Activated CD4-positive, alpha-beta T cell treated with anti-CD3 and anti-CD28 coated beads for 36 hours (primary cell): ENCODE results near the gene WNT10A. TPM values are rescaled to one million over a fixed set of nuclear protein-coding genes. Genes with fewer than 3 reads are reported as not detected.
A peak's percentile ranks its signal among the peaks of the same experiment; 100 is the strongest.

Experiments used
- ATAC-seq: fragments of 200-7000 bp; cut with Tn5 transposase; one replicate; pipeline ENCODE4 v1.10.0; 2021; ENCODE audit warnings: mild to moderate bottlenecking, moderate library complexity
- CTCF ChIA-PET: fragments of 350-600 bp; sonication (Branson Sonifier 250); formaldehyde crosslinking; loops from one replicate; lab custom pipeline; 2021; ENCODE audit warnings: antibody characterized with exemption; lab: Charles Lee
- POLR2A ChIA-PET: fragments of 350-600 bp; sonication (Branson Sonifier 250); formaldehyde crosslinking; loops from one replicate; lab custom pipeline; 2021; ENCODE audit warnings: antibody characterized with exemption, inconsistent platforms; lab: Charles Lee
- DNase-seq: peaks from one replicate; pipeline ENCODE4 v3.0.0-alpha.2; 2020
- H3K27ac Mint-ChIP-seq: one replicate; pipeline ENCODE4 v1.8.0; 2021; ENCODE audit warnings: mixed read lengths
- H3K27me3 Mint-ChIP-seq: one replicate; pipeline ENCODE4 v1.8.0; 2021; ENCODE audit warnings: mixed read lengths
- H3K36me3 Mint-ChIP-seq: one replicate; pipeline ENCODE4 v1.8.0; 2021; ENCODE audit warnings: low read depth, mixed read lengths
- H3K4me1 Mint-ChIP-seq: one replicate; pipeline ENCODE4 v1.8.0; 2021; ENCODE audit warnings: mixed read lengths
- H3K4me3 Mint-ChIP-seq: one replicate; pipeline ENCODE4 v1.8.0; 2021; ENCODE audit warnings: mild to moderate bottlenecking, moderate library complexity, mixed read lengths
- H3K9me3 Mint-ChIP-seq: one replicate; pipeline ENCODE4 v1.8.0; 2021; ENCODE audit warnings: low read depth, mixed read lengths
- intact Hi-C, 2 experiments: fragments of 100-400 bp; cut with DNase I in 1 of 2; cut with micrococcal nuclease in 1 of 2; formaldehyde crosslinking; loops; one replicate each; pipeline versions ENCODE4 v1.14.2 to v1.15.1; 2022 to 2024; cut with DNase I, micrococcal nuclease
- total RNA-seq, 2 experiments: library from RNA; stranded (reverse); gene quantifications; one replicate each; pipeline ENCODE4 v1.2.3, GENCODE V29; 2021

Gene WNT10A
- total RNA-seq, 2 experiments from 2014 or later: 5.4 to 6.0 TPM

DNA sequence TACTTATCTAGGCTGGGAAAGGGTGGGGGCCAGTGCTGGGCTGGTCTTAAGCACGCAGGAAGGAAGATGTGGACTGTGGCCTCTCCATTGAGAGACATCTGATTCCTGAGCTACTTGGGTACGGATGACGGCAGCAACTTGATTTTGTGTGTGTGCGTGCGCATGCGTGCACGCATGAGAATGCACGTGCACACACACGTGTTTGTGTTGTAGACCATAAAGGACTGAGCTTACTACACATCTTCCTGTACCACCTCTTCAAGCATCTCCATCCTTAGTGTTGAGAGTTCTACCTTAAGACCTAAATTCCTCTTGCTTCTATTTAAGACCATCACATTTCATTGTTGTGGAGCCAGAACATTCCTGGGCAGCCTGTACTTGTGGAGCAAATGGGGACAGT, 11.6 kb upstream of the WNT10A start:
- DNase-seq (no peak), ATAC-seq (no peak)
- Mint-ChIP-seq H3K27me3 (peaks cover 38% of the 10 kb centered on the region), H3K4me1 (peaks cover 17% of the 10 kb centered on the region), H3K36me3 (no peaks in the 10 kb centered on the region), H3K9me3 (no peaks in the 10 kb centered on the region), H3K27ac (no peak overlapping the region), H3K4me3 (no peak overlapping the region)
- ChIA-PET CTCF (interaction anchor here (0.6 to 18.2 kb wide), 8 partner anchors 8 to 485 kb away, joined by 3 to 620 read pairs (median 3); no protein-coding TSS in a partner anchor), POLR2A (interaction anchor here (0.7 kb wide), 1 partner anchor 285 kb away, joined by 3 read pairs; no protein-coding TSS in a partner anchor)
- intact Hi-C loops: no loop called here

DNA sequence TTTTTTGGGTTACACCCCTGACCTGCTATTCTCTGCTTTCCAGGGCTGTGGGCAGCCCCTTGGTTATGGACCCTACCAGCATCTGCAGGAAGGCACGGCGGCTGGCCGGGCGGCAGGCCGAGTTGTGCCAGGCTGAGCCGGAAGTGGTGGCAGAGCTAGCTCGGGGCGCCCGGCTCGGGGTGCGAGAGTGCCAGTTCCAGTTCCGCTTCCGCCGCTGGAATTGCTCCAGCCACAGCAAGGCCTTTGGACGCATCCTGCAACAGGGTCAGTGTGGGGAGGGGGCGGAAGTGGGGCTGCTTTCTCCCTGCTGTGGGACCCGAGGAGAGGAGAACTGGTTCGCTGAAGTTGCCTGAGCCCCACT, 9.7 kb upstream of the WNT10A start:
- Mint-ChIP-seq H3K36me3 (no peaks in the 10 kb centered on the region), H3K4me3 (peak overlapping the region; percentile 44), H3K4me1 (peaks cover 17% of the 10 kb centered on the region), H3K27me3 (peaks cover 53% of the 10 kb centered on the region), H3K9me3 (no peaks in the 10 kb centered on the region), H3K27ac (no peak overlapping the region)
- ChIA-PET POLR2A (no interaction called here), CTCF (interaction anchor here (0.6 to 18.2 kb wide), 5 partner anchors 8 to 210 kb away, joined by 3 to 620 read pairs (median 3); partner anchors contain the start of gene TTLL4)
- DNase-seq (no peak), ATAC-seq (no peak)
- intact Hi-C loops: loop anchor here (5.0 kb wide), 3 partner anchors 86 to 126 kb away; partner anchors contain the start of gene CDK5R2 (in 1 of the 2)

DNA sequence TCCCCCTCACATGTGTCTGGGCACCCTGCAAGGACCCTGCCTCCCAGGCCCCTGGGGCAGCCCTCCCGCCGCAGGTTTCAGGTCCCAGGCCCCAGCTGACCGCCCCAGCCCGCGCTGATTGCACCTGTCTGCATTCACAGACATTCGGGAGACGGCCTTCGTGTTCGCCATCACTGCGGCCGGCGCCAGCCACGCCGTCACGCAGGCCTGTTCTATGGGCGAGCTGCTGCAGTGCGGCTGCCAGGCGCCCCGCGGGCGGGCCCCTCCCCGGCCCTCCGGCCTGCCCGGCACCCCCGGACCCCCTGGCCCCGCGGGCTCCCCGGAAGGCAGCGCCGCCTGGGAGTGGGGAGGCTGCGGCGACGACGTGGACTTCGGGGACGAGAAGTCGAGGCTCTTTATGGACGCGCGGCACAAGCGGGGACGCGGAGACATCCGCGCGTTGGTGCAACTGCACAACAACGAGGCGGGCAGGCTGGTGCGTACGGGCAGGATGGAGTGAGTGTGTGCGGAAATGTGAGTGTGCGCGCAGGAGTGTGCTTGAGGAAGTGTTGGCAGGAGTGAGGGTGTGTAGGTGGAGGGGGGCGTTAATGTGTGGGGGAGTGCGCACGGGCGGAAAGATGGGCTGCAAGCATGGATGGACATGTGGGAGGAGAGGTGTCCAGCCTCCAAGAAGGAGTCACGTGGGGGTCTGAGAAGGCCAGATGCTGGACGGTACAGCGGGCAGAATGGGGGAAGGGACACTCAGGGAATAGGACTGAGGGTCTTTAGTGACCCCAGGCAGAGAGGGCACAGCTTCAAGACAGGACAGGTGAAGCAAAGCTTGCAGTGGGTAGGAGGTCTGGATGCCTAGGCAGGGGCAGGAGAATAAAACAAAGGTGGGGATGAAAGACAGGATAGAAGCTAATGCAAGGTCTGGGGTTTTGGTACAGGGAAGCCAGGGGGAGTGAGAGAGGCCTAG, 9.0 kb upstream of the WNT10A start:
- H3K27me3 Mint-ChIP-seq: peaks cover 56% of the 10 kb centered on the region
- ChIA-PET CTCF (interaction anchor here (0.6 to 18.2 kb wide), 7 partner anchors 16 to 210 kb away, joined by 3 to 620 read pairs (median 4); partner anchors contain the start of gene TTLL4), POLR2A (no interaction called here)
- peaks cover 17% of the 10 kb centered on the region for H3K4me1 Mint-ChIP-seq
- H3K36me3 Mint-ChIP-seq: no peaks in the 10 kb centered on the region
- peak; percentile 49 for DNase-seq
- H3K4me3 Mint-ChIP-seq: peak overlapping the region; percentile 58
- no peak overlapping the region for H3K27ac Mint-ChIP-seq
- no peaks in the 10 kb centered on the region for H3K9me3 Mint-ChIP-seq
- ATAC-seq: peak; percentile 62
- intact Hi-C loops: loop anchor here (5.0 kb wide), 3 partner anchors 86 to 126 kb away; partner anchors contain the start of gene CDK5R2 (in 1 of the 2)

DNA sequence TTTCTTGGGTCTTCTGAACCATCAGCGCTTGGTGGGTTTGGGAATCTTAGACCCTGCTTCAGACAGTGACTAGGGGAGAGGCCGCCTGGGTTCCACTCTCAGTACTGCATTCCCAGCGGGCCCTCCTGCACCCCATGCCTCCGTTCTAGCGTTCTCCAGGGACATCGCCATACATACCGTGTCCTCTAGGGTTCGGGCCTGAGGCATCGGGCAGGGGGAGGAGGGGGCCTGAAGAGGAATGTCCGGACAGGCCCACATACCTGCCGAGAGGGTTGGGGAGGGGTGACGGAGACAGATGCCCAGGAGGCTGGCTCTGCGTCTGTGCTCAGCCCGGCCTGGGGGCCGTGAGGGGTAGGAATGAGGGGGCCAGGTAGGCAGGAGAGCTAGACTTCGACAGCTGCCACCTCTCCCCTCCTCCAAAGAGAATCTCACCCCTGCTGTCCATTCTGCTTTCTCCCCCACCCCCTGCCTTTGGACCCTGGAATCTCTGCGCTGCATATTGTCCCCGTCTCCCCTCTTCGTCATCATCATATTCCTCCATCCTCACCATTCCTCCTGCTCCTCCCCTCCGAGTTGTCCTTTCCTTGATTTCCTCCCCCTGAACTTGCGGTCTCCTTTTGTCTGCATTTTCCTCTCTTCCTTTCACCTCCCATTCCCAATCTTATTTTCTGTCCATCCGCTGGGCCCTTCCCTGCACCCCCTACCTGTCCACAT, 7.8 kb upstream of the WNT10A start:
- ATAC-seq (no peak), DNase-seq (no peak)
- intact Hi-C loops: loop anchor here (5.0 kb wide), 3 partner anchors 84 to 124 kb away; partner anchors contain the start of gene CDK5R2 (in 1 of the 2)
- Mint-ChIP-seq H3K4me1 (peaks cover 23% of the 10 kb centered on the region), H3K4me3 (no peak overlapping the region), H3K27me3 (peaks cover 53% of the 10 kb centered on the region), H3K9me3 (no peaks in the 10 kb centered on the region), H3K27ac (no peak overlapping the region), H3K36me3 (no peaks in the 10 kb centered on the region)
- POLR2A ChIA-PET: no interaction called here
- CTCF ChIA-PET: interaction anchor here (0.6 to 18.2 kb wide), 6 partner anchors 9 to 93 kb away, joined by 3 to 620 read pairs (median 8); no protein-coding TSS in a partner anchor

DNA sequence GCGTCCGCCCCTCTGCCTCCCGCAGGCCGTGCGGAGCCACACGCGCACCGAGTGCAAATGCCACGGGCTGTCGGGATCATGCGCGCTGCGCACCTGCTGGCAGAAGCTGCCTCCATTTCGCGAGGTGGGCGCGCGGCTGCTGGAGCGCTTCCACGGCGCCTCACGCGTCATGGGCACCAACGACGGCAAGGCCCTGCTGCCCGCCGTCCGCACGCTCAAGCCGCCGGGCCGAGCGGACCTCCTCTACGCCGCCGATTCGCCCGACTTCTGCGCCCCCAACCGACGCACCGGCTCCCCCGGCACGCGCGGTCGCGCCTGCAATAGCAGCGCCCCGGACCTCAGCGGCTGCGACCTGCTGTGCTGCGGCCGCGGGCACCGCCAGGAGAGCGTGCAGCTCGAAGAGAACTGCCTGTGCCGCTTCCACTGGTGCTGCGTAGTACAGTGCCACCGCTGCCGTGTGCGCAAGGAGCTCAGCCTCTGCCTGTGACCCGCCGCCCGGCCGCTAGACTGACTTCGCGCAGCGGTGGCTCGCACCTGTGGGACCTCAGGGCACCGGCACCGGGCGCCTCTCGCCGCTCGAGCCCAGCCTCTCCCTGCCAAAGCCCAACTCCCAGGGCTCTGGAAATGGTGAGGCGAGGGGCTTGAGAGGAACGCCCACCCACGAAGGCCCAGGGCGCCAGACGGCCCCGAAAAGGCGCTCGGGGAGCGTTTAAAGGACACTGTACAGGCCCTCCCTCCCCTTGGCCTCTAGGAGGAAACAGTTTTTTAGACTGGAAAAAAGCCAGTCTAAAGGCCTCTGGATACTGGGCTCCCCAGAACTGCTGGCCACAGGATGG, 7.1 kb upstream of the WNT10A start:
- ChIA-PET POLR2A (interaction anchor here (0.5 to 1.9 kb wide), 2 partner anchors 23 to 248 kb away, joined by 3 to 4 read pairs; no protein-coding TSS in a partner anchor), CTCF (interaction anchor here (0.6 to 18.2 kb wide), 9 partner anchors 10 to 94 kb away, joined by 3 to 620 read pairs (median 24); no protein-coding TSS in a partner anchor)
- Mint-ChIP-seq H3K27ac (no peak overlapping the region), H3K4me1 (peaks cover 25% of the 10 kb centered on the region), H3K4me3 (no peak overlapping the region), H3K36me3 (no peaks in the 10 kb centered on the region), H3K27me3 (peaks cover 47% of the 10 kb centered on the region), H3K9me3 (no peaks in the 10 kb centered on the region)
- ATAC-seq (peak; percentile 14), DNase-seq (no peak)
- intact Hi-C loops: loop anchor here (5.0 kb wide), 3 partner anchors 84 to 124 kb away; partner anchors contain the start of gene CDK5R2 (in 1 of the 2)

DNA sequence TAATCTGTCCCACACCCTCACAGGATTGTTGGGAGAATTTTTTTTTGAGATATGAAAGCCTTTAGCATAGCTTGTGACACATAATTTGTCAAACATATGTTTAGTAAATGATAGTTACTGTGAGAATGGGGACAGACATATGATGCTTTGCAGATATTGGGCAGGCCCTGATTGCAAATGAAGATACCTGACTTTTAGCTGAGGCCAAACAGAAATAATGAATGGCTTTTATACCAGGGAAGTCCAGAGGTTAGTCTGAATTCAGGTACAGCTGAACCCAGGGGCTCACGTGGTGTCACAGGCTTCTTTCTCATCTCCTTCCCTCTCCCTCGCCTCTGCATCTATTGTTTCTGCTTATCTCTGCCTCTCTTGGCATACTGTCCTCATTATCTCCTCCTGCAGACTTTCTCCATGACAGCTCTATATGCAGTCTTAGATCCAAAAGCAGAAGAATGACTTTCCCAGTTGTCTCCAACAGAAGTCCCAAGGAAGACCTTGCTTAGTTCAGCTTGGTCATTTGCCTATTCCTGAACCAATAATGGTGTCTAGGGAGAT, 4.9 kb upstream of the WNT10A start:
- H3K36me3 Mint-ChIP-seq: no peaks in the 10 kb centered on the region
- ATAC-seq: no peak
- POLR2A ChIA-PET: interaction anchor here (2.2 kb wide), 1 partner anchor 22 kb away, joined by 15 read pairs; no protein-coding TSS in a partner anchor
- H3K4me3 Mint-ChIP-seq: no peak overlapping the region
- no peaks in the 10 kb centered on the region for H3K9me3 Mint-ChIP-seq
- H3K27ac Mint-ChIP-seq: no peak overlapping the region
- H3K27me3 Mint-ChIP-seq: peaks cover 36% of the 10 kb centered on the region
- peaks cover 38% of the 10 kb centered on the region for H3K4me1 Mint-ChIP-seq
- CTCF ChIA-PET: interaction anchor here (0.5 to 18.2 kb wide), 27 partner anchors 9 to 659 kb away, joined by 3 to 620 read pairs (median 6); partner anchors contain the start of genes ARPC2, BCS1L, CDK5R2 and TTLL4
- intact Hi-C loops: loop anchor here (1.0 to 2.0 kb wide), 3 partner anchors 23 to 105 kb away; no protein-coding TSS in a partner anchor
- no peak for DNase-seq

DNA sequence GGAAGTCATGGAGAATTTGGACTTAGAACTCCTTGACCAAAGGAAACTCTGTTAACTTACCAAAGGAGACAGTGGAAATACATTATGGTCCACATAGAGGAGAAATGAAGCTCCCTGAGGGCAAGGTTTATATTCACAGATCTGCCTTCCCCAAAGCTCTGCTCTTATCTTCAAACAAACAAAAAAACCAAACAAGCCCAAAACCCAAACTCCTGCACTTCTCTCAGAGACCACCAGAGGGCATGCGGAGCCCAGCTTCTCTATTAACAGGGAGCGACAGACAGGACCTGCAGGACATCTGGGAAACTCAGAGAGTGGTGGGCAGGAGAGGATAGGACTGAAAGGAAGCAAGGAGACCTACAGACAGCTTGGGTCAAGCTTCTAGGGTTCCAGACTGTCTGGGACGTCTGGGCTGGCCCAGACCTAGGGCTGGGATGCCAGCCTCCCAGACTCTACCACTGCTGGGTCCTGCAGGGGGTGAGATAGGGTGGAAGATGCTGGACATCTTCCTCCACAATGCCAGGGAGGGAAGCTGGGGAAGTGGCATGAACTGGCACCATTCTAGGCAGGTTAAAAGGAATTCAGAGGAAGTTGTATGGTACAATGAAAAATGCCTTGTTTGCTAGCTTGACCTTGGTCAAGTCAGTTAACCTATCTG, 4.0 kb upstream of the WNT10A start:
- DNase-seq: peak; percentile 83
- intact Hi-C loops: loop anchor here (1.0 to 2.0 kb wide), 3 partner anchors 22 to 104 kb away; no protein-coding TSS in a partner anchor
- peaks cover 43% of the 10 kb centered on the region for H3K4me1 Mint-ChIP-seq
- H3K27me3 Mint-ChIP-seq: peaks cover 39% of the 10 kb centered on the region
- H3K27ac Mint-ChIP-seq: no peak overlapping the region
- no peak for ATAC-seq
- no peaks in the 10 kb centered on the region for H3K36me3 Mint-ChIP-seq
- H3K9me3 Mint-ChIP-seq: no peaks in the 10 kb centered on the region
- POLR2A ChIA-PET: interaction anchor here (2.2 kb wide), 1 partner anchor 21 kb away, joined by 15 read pairs; no protein-coding TSS in a partner anchor
- CTCF ChIA-PET: interaction anchor here (0.6 to 18.2 kb wide), 35 partner anchors 8 to 736 kb away, joined by 3 to 620 read pairs (median 5); partner anchors contain the start of genes BCS1L, CDK5R2, TTLL4 and ZNF142
- no peak overlapping the region for H3K4me3 Mint-ChIP-seq

DNA sequence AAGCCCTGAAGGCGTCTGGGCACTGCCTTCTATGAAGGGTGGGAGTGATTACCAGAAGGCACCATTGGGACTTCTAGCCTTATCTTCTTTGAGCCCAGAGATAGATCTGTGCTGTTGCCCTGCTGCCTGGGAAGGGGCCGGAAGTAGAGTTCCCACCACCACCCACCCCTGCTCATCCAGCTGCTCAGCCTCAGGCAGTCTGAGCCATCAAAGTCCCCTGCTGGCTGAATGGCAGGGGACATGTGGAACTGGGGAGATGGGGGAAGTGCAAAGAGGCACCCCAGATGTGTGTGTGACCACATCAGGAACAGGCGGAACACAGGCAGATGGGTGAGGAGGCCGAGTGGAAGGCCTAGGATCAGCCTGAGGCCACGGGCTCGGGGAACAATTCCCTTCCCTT, 3.3 kb upstream of the WNT10A start:
- POLR2A ChIA-PET: interaction anchor here (2.2 kb wide), 1 partner anchor 21 kb away, joined by 15 read pairs; no protein-coding TSS in a partner anchor
- peaks cover 35% of the 10 kb centered on the region for H3K27me3 Mint-ChIP-seq

DNA sequence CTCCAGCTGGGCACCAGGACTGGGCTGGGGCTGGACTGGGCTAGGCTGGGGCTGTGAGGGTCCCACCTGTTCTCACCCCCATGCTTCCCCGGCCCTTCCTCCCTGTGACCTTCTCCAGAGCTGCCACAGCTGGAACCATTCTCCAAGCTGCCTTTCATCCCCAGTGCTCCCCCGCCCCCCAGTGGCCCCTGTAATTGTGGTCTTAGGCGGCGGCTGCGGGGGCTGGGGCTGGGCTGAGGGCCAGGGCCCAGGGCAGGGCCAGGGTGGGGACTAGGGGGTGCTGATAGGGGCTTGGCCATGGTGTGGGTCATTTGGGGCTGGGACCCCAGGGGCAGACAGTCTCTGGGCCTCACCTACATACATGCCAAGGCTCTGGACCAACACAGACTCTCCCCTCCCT, 2.8 kb upstream of the WNT10A start:
- H3K27ac Mint-ChIP-seq: no peak overlapping the region
- ChIA-PET POLR2A (interaction anchor here (1.2 to 1.5 kb wide), 2 partner anchors 13 to 20 kb away, joined by 3 to 5 read pairs; no protein-coding TSS in a partner anchor), CTCF (interaction anchor here (0.6 to 18.2 kb wide), 9 partner anchors 8 to 347 kb away, joined by 3 to 620 read pairs (median 14); no protein-coding TSS in a partner anchor)
- H3K27me3 Mint-ChIP-seq: peaks cover 33% of the 10 kb centered on the region
- no peak for ATAC-seq
- intact Hi-C loops: loop anchor here in 1 of 2 experiments (2.0 kb wide), 2 partner anchors 25 to 103 kb away; no protein-coding TSS in a partner anchor
- no peaks in the 10 kb centered on the region for H3K9me3 Mint-ChIP-seq
- DNase-seq: no peak
- no peaks in the 10 kb centered on the region for H3K36me3 Mint-ChIP-seq
- H3K4me3 Mint-ChIP-seq: no peak overlapping the region
- H3K4me1 Mint-ChIP-seq: peaks cover 44% of the 10 kb centered on the region

More for the DNA sequence above, 3.3 kb upstream of the WNT10A start:
- intact Hi-C loops: loop anchor here in 1 of 2 experiments (2.0 kb wide), 2 partner anchors 25 to 103 kb away; no protein-coding TSS in a partner anchor
- Mint-ChIP-seq H3K36me3 (no peaks in the 10 kb centered on the region), H3K9me3 (no peaks in the 10 kb centered on the region), H3K4me3 (no peak overlapping the region), H3K27ac (no peak overlapping the region), H3K4me1 (peaks cover 41% of the 10 kb centered on the region)
- no peak for ATAC-seq
- no peak for DNase-seq
- CTCF ChIA-PET: interaction anchor here (0.6 to 18.2 kb wide), 20 partner anchors 9 to 736 kb away, joined by 3 to 620 read pairs (median 7); partner anchors contain the start of gene TTLL4
